HG03439 (cell line): ENCODE measurements around the gene FSTL1.

Experiments
- ATAC-seq: cut with Tn5 transposase; IDR thresholded peaks from one replicate; pipeline ENCODE4 v1.9.1; 2021; ENCODE audit warnings: mild to moderate bottlenecking, moderate library complexity; ENCODE audit not compliant: unreplicated experiment

The FSTL1 gene

DNA sequence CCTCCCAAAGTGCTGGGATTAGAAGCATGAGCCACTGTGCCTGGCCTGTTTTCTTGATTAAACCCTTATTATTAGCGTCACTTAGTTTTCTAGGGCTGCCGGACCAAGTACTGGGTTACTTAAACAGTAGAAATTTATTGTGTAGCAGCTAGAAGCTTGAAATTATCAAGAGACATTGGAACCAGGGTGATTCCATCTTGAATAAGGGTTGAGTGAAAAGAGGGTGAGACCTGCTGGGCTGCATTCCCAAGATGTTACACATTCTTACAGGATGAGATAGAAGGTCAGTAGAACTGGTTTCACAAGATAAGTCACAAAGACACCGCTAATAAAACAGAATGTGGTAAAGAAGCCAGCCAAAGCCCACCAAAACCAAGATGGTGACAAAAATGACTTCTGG is 18.6 kb upstream of the FSTL1 start:
- no peak for ATAC-seq

DNA sequence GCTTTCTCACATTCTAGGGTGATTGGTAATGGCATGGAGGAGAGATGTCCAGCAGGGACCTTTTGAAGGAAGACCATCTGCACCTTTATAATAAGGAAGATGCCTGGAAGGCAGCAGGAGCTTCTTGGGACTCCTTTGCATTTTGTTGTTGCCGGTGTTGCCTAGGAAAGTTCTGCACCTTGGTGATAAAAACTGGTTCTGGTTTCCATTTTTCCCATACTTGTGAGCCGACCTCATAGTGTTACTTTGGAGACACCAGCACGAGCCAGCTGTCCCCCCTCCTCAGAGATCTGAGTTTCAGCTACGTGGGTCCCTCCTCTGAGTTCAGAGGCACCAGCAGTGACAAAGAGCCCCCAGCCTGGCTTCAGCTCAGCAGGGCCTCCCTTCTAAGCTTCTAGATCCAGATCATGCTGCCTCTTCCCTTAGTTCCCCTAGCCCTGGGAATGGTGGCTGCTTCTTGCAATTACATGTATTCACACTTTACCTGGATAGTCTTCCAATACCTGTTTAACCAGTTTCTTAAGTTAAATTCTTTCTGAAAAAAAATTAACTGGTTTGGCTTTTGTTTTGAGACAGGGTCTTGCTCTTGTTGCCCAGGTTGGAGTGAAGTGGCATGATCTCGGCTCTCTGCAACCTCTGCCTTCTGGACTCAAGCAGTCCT is 18.0 kb upstream of the FSTL1 start:
- no peak for ATAC-seq

DNA sequence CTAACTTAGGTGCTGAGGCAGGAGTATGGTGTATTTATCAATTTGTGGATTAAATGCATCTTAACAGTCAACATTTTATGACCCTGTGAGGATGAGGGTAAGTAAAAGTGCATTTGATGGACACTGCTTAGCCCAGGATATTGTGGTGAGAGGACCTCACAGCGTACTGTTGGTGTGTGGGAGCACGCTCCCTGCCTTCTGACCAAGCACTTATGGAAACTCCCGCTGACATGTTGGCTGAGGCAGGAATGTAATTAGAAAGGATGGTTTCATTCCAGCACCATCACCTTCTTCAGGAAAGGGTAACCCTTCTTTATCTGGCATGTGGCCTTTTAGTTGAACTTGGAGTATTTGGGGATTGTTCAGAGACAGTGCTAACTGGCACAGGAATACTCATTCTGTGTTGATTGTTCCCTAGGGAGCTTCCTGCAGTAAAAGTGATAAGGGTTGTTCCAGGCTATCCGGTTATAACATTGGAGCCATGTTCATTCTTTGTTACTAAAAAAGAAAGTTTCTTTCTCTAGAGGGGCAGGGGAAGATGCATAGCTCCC is 11.7 kb upstream of the FSTL1 start:
- ATAC-seq: no peak

DNA sequence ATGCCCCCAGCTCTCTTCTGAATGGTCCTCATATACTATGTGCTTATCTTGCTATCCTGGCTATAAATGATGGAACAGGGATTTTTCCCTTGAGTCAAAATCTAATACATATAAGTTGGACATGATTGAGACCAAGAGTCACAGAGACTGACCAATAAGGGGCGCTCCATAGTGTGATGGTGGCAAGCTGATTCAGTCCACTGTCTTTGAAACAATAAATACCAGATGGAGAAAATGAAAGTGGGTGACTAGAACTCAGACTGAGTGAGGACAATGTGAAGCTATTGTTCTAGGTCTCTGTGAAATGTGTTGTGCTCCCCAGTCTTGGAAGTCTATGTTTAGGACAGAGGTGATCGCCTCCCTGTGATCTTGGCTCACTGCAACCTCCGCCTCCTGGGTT is 10.6 kb upstream of the FSTL1 start:
- no peak for ATAC-seq

DNA sequence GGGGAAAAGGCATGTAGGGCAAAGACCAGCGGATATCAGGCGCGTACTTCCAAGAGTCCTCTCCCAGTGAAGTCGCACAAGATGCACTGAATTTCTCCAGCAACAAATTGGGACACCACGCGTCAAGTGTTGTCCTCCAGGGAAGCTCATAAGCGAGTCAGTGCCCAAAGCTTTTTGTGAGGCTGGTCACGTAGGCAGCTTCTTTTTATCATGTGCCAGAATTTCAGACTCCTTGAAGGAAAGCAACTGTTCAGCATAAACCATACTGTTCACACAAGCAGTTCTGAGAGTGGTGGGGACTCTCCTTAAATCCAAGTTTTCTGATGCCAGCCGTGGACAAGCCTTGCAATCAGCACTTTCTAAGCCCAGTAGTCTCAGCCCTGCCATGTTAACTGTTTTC is 10.1 kb upstream of the FSTL1 start:
- ATAC-seq: no peak

DNA sequence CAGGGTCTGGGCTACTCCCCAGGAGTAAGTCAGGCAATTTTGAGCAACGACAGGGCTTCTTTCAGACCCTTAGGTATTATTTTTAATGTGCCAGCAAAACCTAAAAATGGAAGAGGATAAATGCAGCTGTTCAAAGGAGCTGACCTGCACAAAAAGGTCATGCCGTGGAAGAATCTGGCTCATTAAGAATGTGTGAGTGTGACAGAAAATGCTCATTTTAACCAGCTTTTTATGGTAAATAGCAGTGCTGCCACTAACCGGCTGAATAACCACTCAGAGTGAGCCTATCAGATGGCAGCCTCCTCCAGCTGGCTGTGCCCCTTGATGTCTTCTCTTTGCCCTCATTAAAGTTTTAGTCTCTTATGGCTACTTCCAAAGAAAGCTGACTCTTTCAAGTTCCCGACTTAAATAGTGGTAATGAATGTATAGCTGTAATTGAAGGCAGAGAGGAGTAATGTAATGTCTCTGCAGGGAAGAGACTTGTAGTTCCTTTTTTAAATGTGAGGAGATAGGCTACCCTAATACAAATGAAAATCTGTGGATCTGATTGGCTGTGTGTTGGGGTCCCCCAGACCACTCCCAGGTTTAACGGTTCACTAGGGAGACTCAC is 9.5 kb upstream of the FSTL1 start:
- no peak for ATAC-seq

DNA sequence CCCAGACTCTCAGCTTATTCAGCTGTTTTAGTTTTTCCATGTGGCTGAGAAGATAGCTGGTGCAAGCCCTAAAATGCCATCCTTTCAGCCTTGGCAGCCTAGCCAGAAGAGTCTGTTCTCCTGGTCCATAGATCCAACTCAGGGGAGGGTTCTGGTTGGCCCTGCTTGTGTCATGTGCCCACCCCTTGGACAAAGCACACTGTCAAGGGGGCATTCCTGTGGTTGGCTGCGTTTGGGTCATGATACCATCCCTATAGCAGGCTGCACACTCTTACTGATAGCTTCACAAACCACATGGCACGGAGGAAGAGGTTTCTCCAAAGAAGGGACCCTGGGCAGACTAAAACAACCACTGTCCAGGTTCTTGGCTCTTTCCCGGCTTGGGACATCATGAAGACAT is 8.4 kb upstream of the FSTL1 start:
- no peak for ATAC-seq

DNA sequence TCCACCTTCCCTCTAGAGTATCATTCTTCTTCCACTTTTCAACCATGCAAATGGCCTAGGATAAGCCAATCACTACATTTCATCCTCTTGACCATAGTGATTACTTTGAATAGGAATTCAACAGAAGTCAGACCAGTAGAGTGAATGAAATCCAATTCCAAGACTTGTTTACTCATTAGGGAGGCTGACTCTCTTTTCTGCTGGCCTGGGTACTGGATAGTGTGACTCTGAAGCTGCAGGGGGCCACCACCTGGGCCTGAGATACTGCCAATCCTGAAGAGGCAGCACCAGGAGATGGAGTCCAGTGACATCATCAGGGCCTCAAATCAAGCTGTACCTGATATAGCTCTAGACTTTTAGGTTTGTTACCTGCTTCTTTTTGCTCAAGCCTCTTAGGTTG is 7.0 kb upstream of the FSTL1 start:
- ATAC-seq: no peak

DNA sequence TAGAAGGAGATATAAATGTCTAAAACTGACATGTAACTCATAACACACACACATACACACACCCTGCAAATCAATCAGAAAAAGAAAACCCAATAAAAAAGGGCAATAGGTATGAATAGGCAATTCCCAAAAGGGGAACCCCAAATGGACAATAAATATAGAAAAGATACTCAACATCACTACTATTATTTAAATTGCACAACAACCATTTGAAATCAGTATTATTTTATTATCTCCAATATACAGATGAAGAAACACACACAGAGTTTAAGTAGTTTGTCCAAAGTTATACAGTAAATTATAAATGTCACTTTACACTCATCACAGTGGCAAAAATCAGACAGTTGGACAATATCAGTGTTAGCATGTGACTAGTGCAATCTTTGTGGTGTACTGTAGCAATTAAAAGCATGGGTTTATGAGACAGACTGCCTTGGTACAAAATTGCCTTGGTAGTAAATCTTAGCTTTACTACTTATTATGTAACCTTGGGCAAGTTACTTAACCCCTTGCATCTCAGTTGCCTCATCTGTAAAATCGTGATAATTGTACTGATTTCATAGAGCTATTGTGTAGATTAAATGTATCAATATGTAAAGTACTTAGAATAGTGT is 3.4 kb upstream of the FSTL1 start:
- ATAC-seq: no peak

DNA sequence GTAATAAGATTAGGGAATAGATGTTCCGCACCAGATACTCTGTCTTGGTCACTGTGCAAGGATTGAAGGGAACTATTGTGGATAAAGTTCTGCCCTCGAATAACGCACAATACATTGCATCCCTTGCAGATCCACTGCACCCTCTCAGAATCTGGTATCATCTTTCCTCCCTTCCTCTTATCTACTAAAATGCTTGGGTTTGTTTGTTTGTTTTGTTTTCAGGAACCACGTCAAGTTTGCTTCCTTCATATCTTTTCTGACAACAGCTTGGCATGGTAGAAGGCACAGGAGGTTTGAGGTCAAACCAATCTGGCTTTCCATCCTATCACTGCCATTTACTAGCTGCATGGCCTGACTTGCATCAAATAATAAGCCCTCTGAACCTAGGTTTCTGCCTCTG is 2.0 kb upstream of the FSTL1 start:
- ATAC-seq: no peak

DNA sequence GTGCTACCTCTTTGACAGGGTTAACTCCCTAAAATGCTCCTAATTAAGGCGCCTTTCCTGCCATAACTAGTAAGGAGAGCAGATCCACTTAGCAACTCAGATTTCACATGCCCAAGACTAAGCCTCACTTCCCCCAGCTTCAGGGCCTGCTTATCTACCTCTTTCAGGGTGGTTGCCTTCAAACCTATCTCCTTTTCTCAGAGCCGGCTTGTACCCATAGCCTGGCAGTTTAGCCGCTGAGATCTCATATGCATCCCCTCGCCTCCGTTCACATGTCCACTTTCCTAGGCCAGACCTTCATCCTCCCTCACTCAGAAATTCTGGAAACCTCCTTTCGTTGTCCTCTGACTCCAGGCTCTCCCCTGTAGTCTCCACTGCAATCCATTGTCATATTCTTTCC is 1.0 kb upstream of the FSTL1 start:
- ATAC-seq: no peak

DNA sequence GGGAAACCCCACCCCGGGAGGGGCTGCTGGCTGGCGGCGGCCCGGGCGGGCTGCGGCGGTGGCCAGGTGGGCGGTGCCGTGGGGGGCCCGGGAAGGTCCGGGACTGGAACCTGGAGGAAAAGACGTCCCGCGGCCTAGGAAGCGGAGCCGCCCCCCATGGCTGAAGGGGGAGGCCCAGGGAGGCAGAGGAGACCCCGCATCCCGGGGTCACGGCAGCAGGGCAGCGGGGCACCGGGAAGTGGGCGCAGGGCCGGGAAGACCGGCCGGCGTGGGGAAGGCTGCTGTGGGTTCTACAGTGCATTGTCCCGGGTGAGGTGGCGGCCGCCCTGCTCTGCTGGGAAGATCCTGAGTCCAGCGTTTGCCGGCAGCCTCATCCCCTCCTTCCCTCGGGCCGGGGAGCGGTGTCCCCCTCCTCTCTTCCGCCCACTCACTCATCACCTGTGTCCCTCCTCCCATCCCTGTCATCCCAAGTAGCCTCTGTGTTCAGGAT is 525 bp upstream of the FSTL1 start:
- no peak for ATAC-seq

DNA sequence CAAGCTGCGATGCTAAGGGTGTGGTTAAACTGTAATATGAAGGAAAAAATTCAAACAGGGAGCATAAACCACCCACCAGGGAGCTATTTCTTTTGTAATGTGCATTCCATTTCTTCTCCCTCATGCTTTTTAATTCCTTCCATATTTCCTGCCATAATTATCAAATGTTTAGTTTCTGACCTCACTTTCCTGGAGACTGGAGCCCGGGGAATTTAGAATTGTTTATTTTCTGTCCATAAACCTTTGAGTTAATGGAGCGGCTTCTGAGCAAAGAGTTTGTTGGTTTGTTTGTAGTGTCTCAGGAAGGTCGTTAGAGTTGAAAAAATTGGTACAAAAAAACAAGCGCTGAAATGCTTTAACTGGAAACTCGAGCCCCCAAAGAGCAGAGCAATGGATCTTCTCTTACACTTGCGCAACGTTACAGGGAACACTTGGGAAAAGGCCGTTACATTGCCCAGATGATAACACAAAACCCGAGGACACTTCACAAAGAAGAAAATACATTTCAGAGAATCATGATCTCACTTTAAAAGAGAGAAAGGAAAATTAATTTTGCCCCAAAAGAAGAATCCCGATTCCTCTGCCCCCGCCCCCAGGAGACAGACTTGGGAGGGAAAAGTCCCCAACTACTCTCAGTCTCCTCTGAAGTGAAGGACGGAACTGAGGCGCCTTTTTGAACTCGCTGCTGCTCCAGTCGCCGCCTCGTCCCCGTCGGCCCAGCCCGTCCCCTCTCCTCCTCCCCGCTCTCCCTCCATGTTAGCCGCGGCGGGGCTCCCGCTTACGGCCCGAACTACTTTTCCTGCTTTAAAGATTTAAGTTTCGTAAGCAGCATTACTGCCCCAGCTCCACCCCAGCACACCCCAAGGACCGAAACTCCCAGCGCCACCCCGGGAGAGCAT is 842 bp downstream of the FSTL1 start:
- no peak for ATAC-seq

DNA sequence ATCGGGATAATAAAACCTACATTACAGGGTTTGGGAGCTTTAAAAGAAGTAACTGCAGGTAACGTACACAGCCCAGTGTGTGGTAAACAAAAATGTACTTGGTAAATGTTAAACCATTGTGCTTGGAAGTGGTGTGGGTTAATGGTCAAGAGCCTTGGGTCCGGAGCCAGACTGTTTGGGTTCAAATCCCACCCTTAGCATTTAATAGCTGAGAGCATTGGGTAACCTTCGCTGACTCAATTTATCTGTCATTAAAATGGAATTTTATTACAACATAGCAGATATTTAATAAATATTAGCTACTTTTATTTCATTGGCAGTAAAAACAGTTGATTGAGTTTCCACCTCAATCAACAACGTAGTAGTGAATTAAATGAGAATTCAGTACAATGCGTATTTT is 1.5 kb downstream of the FSTL1 start:
- no peak for ATAC-seq

DNA sequence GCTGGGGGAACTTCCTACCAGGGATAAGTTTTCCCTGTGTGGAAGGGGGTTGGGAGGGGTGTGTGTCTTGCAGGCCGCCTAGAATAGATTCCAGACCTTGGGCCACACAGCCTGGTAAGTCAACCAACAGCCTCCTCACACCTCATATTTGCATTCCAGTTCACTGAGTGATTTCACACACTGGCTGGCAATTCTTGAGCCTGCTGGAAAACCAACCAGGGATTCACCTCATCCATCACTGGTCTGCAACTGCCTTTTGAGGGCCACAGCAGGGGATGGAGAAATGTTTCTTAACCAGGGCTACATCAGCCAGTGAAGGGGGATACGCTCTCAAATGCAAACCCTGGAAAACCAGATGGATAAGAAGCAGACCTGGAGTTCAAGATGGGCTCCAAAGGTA is 2.0 kb downstream of the FSTL1 start:
- no peak for ATAC-seq

DNA sequence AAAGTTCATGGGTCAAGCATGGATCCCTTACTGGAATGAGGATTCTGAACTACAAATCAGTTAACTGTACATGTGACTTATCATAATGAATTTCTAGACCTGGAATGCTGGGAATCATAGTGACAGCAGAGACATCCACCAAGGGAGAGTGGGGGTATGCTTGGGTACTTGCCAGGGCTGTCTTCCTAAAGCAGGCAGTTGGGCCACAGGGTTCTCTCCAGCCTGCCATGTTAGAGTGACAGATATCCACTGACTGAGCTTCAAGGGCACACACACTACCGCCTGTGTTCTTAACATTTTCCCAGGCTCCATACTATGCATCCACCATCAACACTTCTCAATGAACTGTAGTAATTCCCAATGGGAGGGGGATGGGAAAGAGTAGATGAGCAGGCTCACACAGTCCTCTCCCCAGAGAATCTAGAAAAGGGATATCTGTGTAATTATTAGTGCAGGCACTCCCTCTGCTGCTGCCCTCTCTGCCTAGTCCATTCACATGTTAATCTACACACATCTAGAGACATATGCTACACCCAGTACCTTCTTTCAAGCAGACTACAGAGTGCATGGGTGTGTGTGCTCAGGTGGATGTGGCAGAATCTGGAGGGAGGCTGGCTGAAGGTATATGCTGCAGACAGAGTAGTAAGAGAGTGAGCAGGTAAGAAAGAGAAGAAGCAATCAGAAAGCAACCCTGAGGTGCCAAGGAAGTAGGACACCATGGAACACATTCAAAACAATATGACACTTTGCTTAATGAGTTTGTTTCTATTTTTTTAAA is 3.7 kb downstream of the FSTL1 start:
- no peak for ATAC-seq

DNA sequence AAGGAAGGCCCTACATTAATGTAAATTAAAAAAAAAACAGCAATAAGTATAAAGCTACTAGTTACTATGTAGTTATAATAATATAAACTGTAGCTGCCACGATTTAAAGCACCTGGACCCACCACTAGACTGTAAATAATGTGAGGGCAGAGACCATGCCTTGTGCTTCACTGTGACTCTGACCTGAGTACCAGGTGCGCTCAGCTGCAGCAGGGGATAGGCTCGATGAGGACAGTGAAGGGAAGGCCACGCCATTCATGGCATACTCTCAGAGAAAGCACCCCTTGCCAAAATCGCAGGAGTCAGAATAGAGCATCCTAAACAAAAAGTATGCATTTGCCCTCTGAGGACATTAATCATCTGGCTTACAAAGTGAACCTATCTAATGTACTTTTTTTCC is 5.1 kb downstream of the FSTL1 start:
- ATAC-seq: no peak

DNA sequence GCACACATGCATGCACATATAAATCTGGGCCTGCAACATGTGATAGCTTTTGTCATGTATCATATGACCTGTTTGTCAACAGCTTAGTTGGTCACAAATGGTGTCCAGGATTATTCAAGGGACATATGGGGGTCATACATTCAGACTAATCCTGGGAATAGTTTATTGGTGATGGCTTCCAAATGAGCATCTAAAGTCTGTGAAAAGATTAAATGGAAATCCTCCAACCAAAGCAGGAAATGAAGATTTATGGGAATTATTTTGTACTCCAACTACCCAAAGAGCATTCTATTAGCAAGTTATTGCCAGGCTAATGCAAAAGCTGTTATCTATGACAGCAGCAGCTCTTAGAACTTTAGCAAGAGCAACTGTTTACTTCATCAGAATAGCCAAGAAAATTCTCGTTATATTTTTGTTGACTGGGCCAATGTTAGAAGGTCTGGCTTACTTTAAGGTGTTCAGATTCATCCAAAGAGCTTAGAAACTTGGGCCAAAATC is 7.1 kb downstream of the FSTL1 start:
- no peak for ATAC-seq

DNA sequence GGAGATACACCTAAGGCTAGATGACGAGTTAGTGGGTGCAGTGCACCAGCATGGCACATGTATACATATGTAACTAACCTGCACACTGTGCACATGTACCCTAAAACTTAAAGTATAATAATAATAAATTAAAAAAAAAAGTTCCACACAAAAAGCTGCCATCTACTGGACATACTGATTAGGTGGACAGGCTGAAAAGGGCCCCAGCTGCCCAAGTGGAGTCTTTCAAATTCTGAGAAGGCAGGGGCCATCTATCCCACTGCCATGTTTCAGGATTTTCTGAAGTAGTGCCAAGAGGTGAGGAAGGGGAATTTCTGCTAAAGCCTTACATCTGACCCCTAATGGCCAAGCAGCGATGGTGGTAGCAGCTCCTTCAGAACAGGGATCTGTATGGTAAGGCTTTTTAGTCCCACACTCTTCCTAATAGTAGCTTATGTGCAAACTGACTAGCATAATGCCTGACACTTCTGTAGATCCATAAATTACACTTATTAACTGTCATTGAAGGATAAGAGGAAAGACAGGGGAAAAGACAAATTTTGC is 7.7 kb downstream of the FSTL1 start:
- no peak for ATAC-seq

DNA sequence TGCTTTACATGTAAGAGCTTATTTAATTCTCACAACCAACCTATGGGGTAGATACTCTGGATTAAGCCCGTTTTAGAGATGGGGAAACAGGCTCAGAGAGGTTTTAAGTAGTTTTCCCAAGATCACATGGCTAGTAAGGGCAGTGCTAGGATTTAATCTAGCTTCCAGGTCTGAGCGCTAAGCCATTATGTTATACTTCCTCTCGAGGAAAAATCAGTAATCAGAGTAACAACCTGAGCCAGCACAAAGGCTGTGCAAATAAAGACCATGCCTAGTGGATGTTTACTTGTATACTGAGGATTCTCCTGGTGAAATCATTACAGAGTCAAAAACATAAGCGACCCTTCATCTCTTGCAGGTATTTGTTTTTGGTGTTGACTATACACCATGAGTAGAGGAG is 9.0 kb downstream of the FSTL1 start:
- no peak for ATAC-seq
